Measurements from ENCODE around the gene METTL6.

DNA sequence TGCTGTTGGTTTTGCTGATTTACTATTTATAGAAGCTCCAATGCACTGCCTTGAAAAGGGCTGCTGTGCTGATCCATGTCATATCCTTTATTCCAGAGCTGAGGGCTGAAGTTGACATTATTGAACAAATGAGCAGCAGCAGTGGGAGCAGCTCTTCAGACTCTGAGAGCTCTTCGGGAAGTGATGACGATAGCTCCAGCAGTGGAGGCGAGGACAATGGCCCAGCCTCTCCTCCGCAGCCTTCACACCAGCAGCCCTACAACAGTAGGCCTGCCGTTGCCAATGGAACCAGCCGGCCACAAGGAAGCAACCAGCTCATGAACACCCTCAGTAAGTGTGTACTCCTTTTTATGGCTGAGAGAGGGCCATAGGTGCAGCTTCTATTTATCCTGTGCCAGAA, 8.9 kb upstream of the METTL6 start:
- TF ChIP-seq, protein P1, sequence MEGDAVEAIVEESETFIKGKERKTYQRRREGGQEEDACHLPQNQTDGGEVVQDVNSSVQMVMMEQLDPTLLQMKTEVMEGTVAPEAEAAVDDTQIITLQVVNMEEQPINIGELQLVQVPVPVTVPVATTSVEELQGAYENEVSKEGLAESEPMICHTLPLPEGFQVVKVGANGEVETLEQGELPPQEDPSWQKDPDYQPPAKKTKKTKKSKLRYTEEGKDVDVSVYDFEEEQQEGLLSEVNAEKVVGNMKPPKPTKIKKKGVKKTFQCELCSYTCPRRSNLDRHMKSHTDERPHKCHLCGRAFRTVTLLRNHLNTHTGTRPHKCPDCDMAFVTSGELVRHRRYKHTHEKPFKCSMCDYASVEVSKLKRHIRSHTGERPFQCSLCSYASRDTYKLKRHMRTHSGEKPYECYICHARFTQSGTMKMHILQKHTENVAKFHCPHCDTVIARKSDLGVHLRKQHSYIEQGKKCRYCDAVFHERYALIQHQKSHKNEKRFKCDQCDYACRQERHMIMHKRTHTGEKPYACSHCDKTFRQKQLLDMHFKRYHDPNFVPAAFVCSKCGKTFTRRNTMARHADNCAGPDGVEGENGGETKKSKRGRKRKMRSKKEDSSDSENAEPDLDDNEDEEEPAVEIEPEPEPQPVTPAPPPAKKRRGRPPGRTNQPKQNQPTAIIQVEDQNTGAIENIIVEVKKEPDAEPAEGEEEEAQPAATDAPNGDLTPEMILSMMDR (conservative IDR thresholded peaks at IDR 0.05; ENCODE audit: low read depth, low read length) = no peak
- TF ChIP-seq EZH2 (IDR thresholded peaks at IDR 0.05; ENCODE audit: borderline replicate concordance, low read depth, low read length, poor library complexity, severe bottlenecking) = no peak

All from A673 (cell line).